Kidney (tissue), 14 donors: ENCODE data around the gene IL3RA. TPM values are rescaled to one million over a fixed set of nuclear protein-coding genes. Genes with fewer than 3 reads are reported as not detected.

ENCODE experiments used
- DNase-seq, 5 donors: peaks; one replicate each; pipeline ENCODE4 v3.0.0-alpha.2; 2013 to 2020
- FAIRE-seq: peaks from 2 replicates; lab custom pipeline; 2012; peaks lifted over from hg19 to GRCh38; lab: Jason Lieb, UNC
- H3K27ac ChIP-seq, 2 donors: one replicate each; pipeline ENCODE4 v1.7.0; 2013; ENCODE audit warnings: low read depth in 2 of 2, low read length in 2 of 2, inconsistent platforms in 1 of 2
- H3K27me3 ChIP-seq: one replicate; pipeline ENCODE4 v1.7.1; 2013; ENCODE audit warnings: low read length, inconsistent platforms; ENCODE audit not compliant: control insufficient read depth, insufficient read depth
- H3K36me3 ChIP-seq, 3 donors: one replicate each; pipeline versions ENCODE4 v1.7.0 to v1.7.1; 2013; ENCODE audit warnings: low read length in 3 of 3, control low read depth in 1 of 3, inconsistent platforms in 1 of 3; ENCODE audit not compliant: insufficient read depth in 3 of 3, control insufficient read depth in 2 of 3
- H3K4me1 ChIP-seq, 3 donors: one replicate each; pipeline versions ENCODE4 v1.7.0 to v1.7.1; 2013; ENCODE audit warnings: low read length in 3 of 3, inconsistent platforms in 1 of 3, low read depth in 1 of 3; ENCODE audit not compliant: control insufficient read depth in 2 of 3, insufficient read depth in 2 of 3
- H3K4me3 ChIP-seq, 3 donors: one replicate each; pipeline versions ENCODE4 v1.7.0 to v1.8.1; 2013; ENCODE audit warnings: low read length in 3 of 3, control low read depth in 1 of 3, inconsistent platforms in 1 of 3
- H3K9ac ChIP-seq, 3 donors: one replicate each; pipeline versions ENCODE4 v1.7.0 to v1.7.1; 2013; ENCODE audit warnings: low read length in 3 of 3, control low read depth in 1 of 3, inconsistent platforms in 1 of 3
- H3K9me3 ChIP-seq, 3 donors: one replicate each; pipeline versions ENCODE4 v1.7.0 to v1.7.1; 2013; ENCODE audit warnings: low read length in 3 of 3, control low read depth in 1 of 3, inconsistent platforms in 1 of 3; ENCODE audit not compliant: control insufficient read depth in 2 of 3, insufficient read depth in 1 of 3
- CTCF ChIP-seq: IDR thresholded peaks from 3 replicates; pipeline ENCODE4 v1.5.1; 2012; ENCODE audit warnings: mild to moderate bottlenecking, moderate library complexity, borderline replicate concordance; ENCODE audit not compliant: insufficient read depth; ENCODE audit errors: extremely low read depth
- intact Hi-C: fragments of 100-400 bp; cut with DNase I; formaldehyde crosslinking; loops from one replicate; pipeline ENCODE4 v1.11.1; 2022
- polyA plus RNA-seq: library from polyadenylated mRNA; stranded (reverse); fragments of 350-450 nt; fragmentation: Illumina TruSeq; extraction: RNeasy Lipid Tissue Mini Kit (QIAGEN cat#74804); gene quantifications from one replicate; pipeline ENCODE4 v1.2.3, GENCODE V29; 2014; ENCODE audit warnings: low read depth, low replicate concordance; ENCODE audit not compliant: insufficient read depth
- total RNA-seq: library from RNA; stranded (reverse); fragmentation: NEBNext Ultra II Directional; extraction: Animal tissue kit (Norgen Biotek cat#: 25700); gene quantifications from one replicate; pipeline ENCODE4 v1.2.1, GENCODE V29; 2021
- donor health status: control.
- donor health status: control.
- donor health status: control.
- donor health status: control.
- donor health status: control.
- donor health status: DM: yes; HTN: yes; CAD: no.
- donor health status: Normal renal cell carcinoma (clear cell type).

Gene IL3RA
- total and polyA plus RNA-seq, 2 donors from 2014 or later = 4.6 to 10.2 TPM

- FAIRE-seq (no peak), DNase-seq (peak in 1 of 5 donors; percentile 74)
- Histone ChIP-seq H3K4me1 (no peaks in the 10 kb centered on the region), H3K27me3 (no peaks in the 10 kb centered on the region), H3K9me3 (no peaks in the 10 kb centered on the region), H3K36me3 (no peaks in the 10 kb centered on the region), H3K27ac (no peak overlapping the region), H3K4me3 (no peak overlapping the region), H3K9ac (no peak overlapping the region)
- no peak for TF ChIP-seq CTCF
- intact Hi-C loops = no loop called here
Observed at GRCh38 chrX:1316527-1316926, 20.1 kb upstream of the IL3RA start.

GRCh38 chrX:1321674-1322073 lies 14.9 kb upstream of the IL3RA start:
- Histone ChIP-seq H3K36me3 (no peaks in the 10 kb centered on the region), H3K9me3 (no peaks in the 10 kb centered on the region), H3K4me1 (no peaks in the 10 kb centered on the region), H3K27me3 (no peaks in the 10 kb centered on the region), H3K27ac (no peak overlapping the region), H3K9ac (no peak overlapping the region), H3K4me3 (no peak overlapping the region)
- no peak for TF ChIP-seq CTCF
- FAIRE-seq = no peak
- intact Hi-C loops = no loop called here
- DNase-seq = peak in 1 of 5 donors; percentile 28

GRCh38 chrX:1322393-1322792 lies 14.2 kb upstream of the IL3RA start:
- Histone ChIP-seq H3K27me3 (no peaks in the 10 kb centered on the region), H3K36me3 (no peaks in the 10 kb centered on the region), H3K4me1 (no peaks in the 10 kb centered on the region), H3K27ac (no peak overlapping the region), H3K9ac (no peak overlapping the region), H3K9me3 (no peaks in the 10 kb centered on the region), H3K4me3 (no peak overlapping the region)
- no peak for FAIRE-seq
- DNase-seq = peak in 1 of 5 donors; percentile 14
- intact Hi-C loops = no loop called here
- no peak for TF ChIP-seq CTCF

- Histone ChIP-seq H3K36me3 (no peaks in the 10 kb centered on the region), H3K27ac (no peak overlapping the region), H3K27me3 (no peaks in the 10 kb centered on the region), H3K4me3 (no peak overlapping the region), H3K9ac (no peak overlapping the region), H3K9me3 (no peaks in the 10 kb centered on the region), H3K4me1 (no peaks in the 10 kb centered on the region)
- intact Hi-C loops = no loop called here
- DNase-seq (peak in 4 of 5 donors; percentile 35 to 60 (median 47)), FAIRE-seq (no peak)
- TF ChIP-seq CTCF = peak; percentile 23
Observed at GRCh38 chrX:1323315-1323714, 13.3 kb upstream of the IL3RA start.
